Heart left ventricle (tissue), 16 donors: ENCODE data around the gene TPH2. TPM values are rescaled to one million over a fixed set of nuclear protein-coding genes. Genes with fewer than 3 reads are reported as not detected.

Source experiments
- ATAC-seq, 4 donors: fragments of 200-7000 bp; cut with Tn5 transposase; one replicate each; pipeline ENCODE4 v1.9.1; 2020 to 2022; ENCODE audit warnings: moderate library complexity in 4 of 4, mild to moderate bottlenecking in 3 of 4, moderate number of reproducible peaks in 1 of 4
- DNase-seq, 5 donors: peaks; one replicate each; pipeline ENCODE4 v3.0.0-alpha.2; 2020
- H3K27ac ChIP-seq, 12 donors: fragments of 200-600 bp; sonication (generic) in 4 of 12; one replicate each; pipeline versions ENCODE4 v1.5.0 to v1.8.0; 2016 to 2022; ENCODE audit warnings: mild to moderate bottlenecking in 2 of 12
- H3K27me3 ChIP-seq, 9 donors: fragments of 200-600 bp; sonication (generic) in 2 of 9; one replicate each; pipeline versions ENCODE4 v1.5.1 to v1.8.0; 2016 to 2022; ENCODE audit warnings: mild to moderate bottlenecking in 3 of 9
- H3K36me3 ChIP-seq, 9 donors: fragments of 200-600 bp; sonication (generic) in 2 of 9; one replicate each; pipeline versions ENCODE4 v1.5.0 to v1.8.0; 2018 to 2022; ENCODE audit warnings: mild to moderate bottlenecking in 2 of 9
- H3K4me1 ChIP-seq, 12 donors: fragments of 200-600 bp; sonication (generic) in 4 of 12; one replicate each; pipeline versions ENCODE4 v1.5.0 to v1.8.0; 2016 to 2022; ENCODE audit warnings: mild to moderate bottlenecking in 3 of 12
- H3K4me3 ChIP-seq, 12 donors: fragments of 200-600 bp; sonication (generic) in 4 of 12; one replicate each; pipeline versions ENCODE4 v1.5.0 to v1.8.0; 2017 to 2022; ENCODE audit warnings: mild to moderate bottlenecking in 9 of 12, moderate library complexity in 4 of 12
- H3K9me3 ChIP-seq, 12 donors: fragments of 200-600 bp; sonication (generic) in 4 of 12; one replicate each; pipeline versions ENCODE4 v1.5.0 to v1.8.0; 2016 to 2022; ENCODE audit warnings: mild to moderate bottlenecking in 1 of 12
- CTCF ChIP-seq, 12 donors: fragments of 200-600 bp; sonication (generic) in 4 of 12; IDR thresholded peaks; one replicate each; pipeline versions ENCODE4 v1.5.0 to v1.8.0; 2018 to 2022; ENCODE audit warnings: antibody characterized with exemption in 12 of 12, mild to moderate bottlenecking in 5 of 12
- POLR2A ChIP-seq, 2 donors: fragments of 450-650 bp; IDR thresholded peaks; one replicate each; pipeline ENCODE4 v1.6.1; 2017; ENCODE audit warnings: antibody characterized with exemption in 2 of 2, mild to moderate bottlenecking in 2 of 2, moderate library complexity in 2 of 2
- WGBS, 4 donors: extraction: QIAGEN DNeasy Blood & Tissue Kit in 2 of 4; methylation state at CpG; one replicate each; pipeline versions ENCODE4 v1.1.5 to v1.1.7; 2013 to 2018; 5-methylcytosine and 5-hydroxymethylcytosine counted together
- intact Hi-C, 10 donors: fragments of 100-400 bp; cut with DNase I; formaldehyde crosslinking; loops; one replicate each; pipeline versions ENCODE4 v1.11.1 to v1.14.2; 2022
- polyA plus RNA-seq, 2 donors: library from polyadenylated mRNA; stranded (reverse); fragments of 200-250 nt; gene quantifications; one replicate each; pipeline ENCODE4 v1.2.3, GENCODE V29; 2013
- total RNA-seq, 9 donors: library from RNA; depleted of rRNA in 2 of 9; stranded (reverse); fragments of >200 nt in 2 of 9; fragmentation: NEBNext Ultra II Directional in 3 of 9; extraction: Animal tissue kit (Norgen Biotek cat#: 25700) in 3 of 9; gene quantifications; one replicate each; pipeline versions ENCODE4 v1.1.0 to v1.2.4, GENCODE V29; 2016 to 2023
- donor health status: ischemic (EF 13 %, LVEDD 7.1; RV severe dilation, severe dysfunction).
- donor health status: healthy with polysubstance abuse.
- donor health status: DM: no; HTN: yes; CAD: no.
- donor health status: DM: no; HTN: no; CAD: no.
- donor health status: ischemic (EF 25% LVEDD 6.9; RV normal size, moderate dysfunction).
- donor health status: ischemic (EF 25% LVEDD 5.7; RV mildly dilated, moderate dysfunction).
- donor health status: healthy.
- donor health status: DM: yes; HTN: yes; CAD: no.
- donor health status: ischemic (EF 35%, LVEDD 5.7; RV mildly dilated, moderate dysfunction).
- donor health status: nonischemic (EF 11% LVEDD 7.7; RV severe dilation, severe dysfunction).
- donor health status: DM: yes; HTN: yes; CAD: no.
- donor health status: PGD.
- donor health status: ischemic (EF 29% LVEDD 5.4; RV normal size, mild dysfunction).
- donor health status: nonischemic (EF 23%, LVEDD 6.1; RV moderate dilation, normal function).

Gene TPH2
- total and polyA plus RNA-seq, 11 donors: 0.17 TPM; not detected in 10

GRCh38 chr12:72057330-72057914, 118.8 kb downstream of the TPH2 start:
- no peak for ATAC-seq
- no peak overlapping the region for H3K4me3 ChIP-seq
- no peak for DNase-seq
- H3K27ac ChIP-seq: no peak overlapping the region
- WGBS, 4 donors: 37 to 45% (median 43%) methylated on average over 5 of the region's 5 CpGs
- TF ChIP-seq CTCF (IDR thresholded peaks at IDR 0.05) (no peak), POLR2A (IDR thresholded peaks at IDR 0.05) (no peak)
- H3K36me3 ChIP-seq: no peaks in the 10 kb centered on the region
- H3K4me1 ChIP-seq: no peaks in the 10 kb centered on the region
- no peaks in the 10 kb centered on the region for H3K9me3 ChIP-seq
- intact Hi-C loops: no loop called here
- H3K27me3 ChIP-seq: no peaks in the 10 kb centered on the region

GRCh38 chr12:72063073-72063472, 124.4 kb downstream of the TPH2 start:
- Histone ChIP-seq H3K36me3 (no peaks in the 10 kb centered on the region), H3K9me3 (no peaks in the 10 kb centered on the region), H3K4me1 (no peaks in the 10 kb centered on the region), H3K27me3 (no peaks in the 10 kb centered on the region), H3K4me3 (no peak overlapping the region), H3K27ac (no peak overlapping the region)
- TF ChIP-seq CTCF (IDR thresholded peaks at IDR 0.05): no peak
- no peak for TF ChIP-seq POLR2A (IDR thresholded peaks at IDR 0.05)
- ATAC-seq (no peak), DNase-seq (no peak)
- intact Hi-C loops: no loop called here
- WGBS, 4 donors: 53 to 59% (median 55%) methylated on average over 2 of the region's 2 CpGs

- TF ChIP-seq CTCF (IDR thresholded peaks at IDR 0.05) (no peak), POLR2A (IDR thresholded peaks at IDR 0.05) (no peak)
- ATAC-seq (no peak), DNase-seq (no peak)
- Histone ChIP-seq H3K4me1 (no peaks in the 10 kb centered on the region), H3K27me3 (no peaks in the 10 kb centered on the region), H3K9me3 (peaks cover 0 to 11% (median 0%) of the 10 kb centered on the region in 12 donors), H3K27ac (no peak overlapping the region), H3K4me3 (no peak overlapping the region), H3K36me3 (no peaks in the 10 kb centered on the region)
- intact Hi-C loops: no loop called here
- WGBS, 4 donors: 88 to 93% (median 89%) methylated on average over 2 of the region's 2 CpGs
Measured at GRCh38 chr12:72071030-72071429, 132.4 kb downstream of the TPH2 start.

- H3K27ac ChIP-seq: no peak overlapping the region
- no peaks in the 10 kb centered on the region for H3K4me1 ChIP-seq
- H3K9me3 ChIP-seq: peaks cover 0 to 11% (median 0%) of the 10 kb centered on the region in 12 donors
- no peak for DNase-seq
- no peak for ATAC-seq
- no peaks in the 10 kb centered on the region for H3K36me3 ChIP-seq
- intact Hi-C loops: no loop called here
- no peaks in the 10 kb centered on the region for H3K27me3 ChIP-seq
- WGBS, 4 donors: 0 to 17% (median 9%) methylated on average over 1 of the region's 1 CpG
- no peak for TF ChIP-seq POLR2A (IDR thresholded peaks at IDR 0.05)
- no peak for TF ChIP-seq CTCF (IDR thresholded peaks at IDR 0.05)
- no peak overlapping the region for H3K4me3 ChIP-seq
Measured at GRCh38 chr12:72072592-72073212, 134.1 kb downstream of the TPH2 start.
